ENCODE results near the gene LIMCH1. TPM values are rescaled to one million over a fixed set of nuclear protein-coding genes. Genes with fewer than 3 reads are reported as not detected.

LIMCH1 gene
- total RNA-seq, 1 donor from 2014 or later = 9.8 TPM

- peaks cover 2% of the 10 kb centered on the region for H3K27me3 Mint-ChIP-seq (ENCODE audit: insufficient read depth, low read depth)
- H3K36me3 Mint-ChIP-seq = no peaks in the 10 kb centered on the region
- no peaks in the 10 kb centered on the region for H3F3A ChIP-seq (ENCODE audit: low read depth)
- H2AFZ ChIP-seq (replicated peaks) = no peak overlapping the region
- no peak for TF ChIP-seq EZH2 (IDR thresholded peaks at IDR 0.05)
- TF ChIP-seq, protein P1, sequence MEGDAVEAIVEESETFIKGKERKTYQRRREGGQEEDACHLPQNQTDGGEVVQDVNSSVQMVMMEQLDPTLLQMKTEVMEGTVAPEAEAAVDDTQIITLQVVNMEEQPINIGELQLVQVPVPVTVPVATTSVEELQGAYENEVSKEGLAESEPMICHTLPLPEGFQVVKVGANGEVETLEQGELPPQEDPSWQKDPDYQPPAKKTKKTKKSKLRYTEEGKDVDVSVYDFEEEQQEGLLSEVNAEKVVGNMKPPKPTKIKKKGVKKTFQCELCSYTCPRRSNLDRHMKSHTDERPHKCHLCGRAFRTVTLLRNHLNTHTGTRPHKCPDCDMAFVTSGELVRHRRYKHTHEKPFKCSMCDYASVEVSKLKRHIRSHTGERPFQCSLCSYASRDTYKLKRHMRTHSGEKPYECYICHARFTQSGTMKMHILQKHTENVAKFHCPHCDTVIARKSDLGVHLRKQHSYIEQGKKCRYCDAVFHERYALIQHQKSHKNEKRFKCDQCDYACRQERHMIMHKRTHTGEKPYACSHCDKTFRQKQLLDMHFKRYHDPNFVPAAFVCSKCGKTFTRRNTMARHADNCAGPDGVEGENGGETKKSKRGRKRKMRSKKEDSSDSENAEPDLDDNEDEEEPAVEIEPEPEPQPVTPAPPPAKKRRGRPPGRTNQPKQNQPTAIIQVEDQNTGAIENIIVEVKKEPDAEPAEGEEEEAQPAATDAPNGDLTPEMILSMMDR (IDR thresholded peaks at IDR 0.05) = no peak
- no peak for TF ChIP-seq EZH2phosphoT487 (IDR thresholded peaks at IDR 0.05)
- no peaks in the 10 kb centered on the region for H3K79me2 ChIP-seq (ENCODE audit: low read depth)
- H3K9me3 ChIP-seq (ENCODE audit: low read depth) = no peaks in the 10 kb centered on the region
- H3K4me3 ChIP-seq = no peak overlapping the region
- H3K4me1 ChIP-seq = no peaks in the 10 kb centered on the region
- no peak overlapping the region for H3K27ac Mint-ChIP-seq
- no peak overlapping the region for H3K9ac ChIP-seq
- H3K27ac ChIP-seq = no peak overlapping the region
- H3K27me3 ChIP-seq = no peaks in the 10 kb centered on the region
- H3K4me1 Mint-ChIP-seq = peaks cover 14% of the 10 kb centered on the region
- DNase-seq (ENCODE audit: low spot score) = no peak
- no peaks in the 10 kb centered on the region for H3K9me3 Mint-ChIP-seq
- no peak overlapping the region for H3K4me2 ChIP-seq
- no peaks in the 10 kb centered on the region for H3K36me3 ChIP-seq
- no peaks in the 10 kb centered on the region for H4K20me1 ChIP-seq (ENCODE audit: low read depth)
- H3K4me3 Mint-ChIP-seq = no peak overlapping the region
Measured at GRCh38 chr4:41551536-41551935, 13.6 kb downstream of the LIMCH1 start.

GRCh38 chr4:41554905-41555304 is 16.9 kb downstream of the LIMCH1 start:
- peaks cover 16% of the 10 kb centered on the region for H3K4me1 Mint-ChIP-seq
- no peaks in the 10 kb centered on the region for H3K9me3 ChIP-seq (ENCODE audit: low read depth)
- TF ChIP-seq EZH2phosphoT487 (IDR thresholded peaks at IDR 0.05) = no peak
- TF ChIP-seq, protein P1 (IDR thresholded peaks at IDR 0.05) = no peak
- TF ChIP-seq EZH2 (IDR thresholded peaks at IDR 0.05) = no peak
- no peak for DNase-seq (ENCODE audit: low spot score)
- H3K27me3 ChIP-seq = no peaks in the 10 kb centered on the region
- H3K4me1 ChIP-seq = peaks cover 3% of the 10 kb centered on the region
- no peak overlapping the region for H2AFZ ChIP-seq (replicated peaks)
- H3K36me3 Mint-ChIP-seq = no peaks in the 10 kb centered on the region
- no peaks in the 10 kb centered on the region for H4K20me1 ChIP-seq (ENCODE audit: low read depth)
- H3K9ac ChIP-seq = no peak overlapping the region
- no peaks in the 10 kb centered on the region for H3F3A ChIP-seq (ENCODE audit: low read depth)
- no peaks in the 10 kb centered on the region for H3K79me2 ChIP-seq (ENCODE audit: low read depth)
- H3K27ac Mint-ChIP-seq = no peak overlapping the region
- no peaks in the 10 kb centered on the region for H3K27me3 Mint-ChIP-seq (ENCODE audit: insufficient read depth, low read depth)
- no peak overlapping the region for H3K4me3 ChIP-seq
- no peak overlapping the region for H3K4me2 ChIP-seq
- H3K9me3 Mint-ChIP-seq = no peaks in the 10 kb centered on the region
- no peak overlapping the region for H3K27ac ChIP-seq
- no peaks in the 10 kb centered on the region for H3K36me3 ChIP-seq
- no peak overlapping the region for H3K4me3 Mint-ChIP-seq

- Histone ChIP-seq H3K9ac (no peak overlapping the region), H3K27me3 (no peaks in the 10 kb centered on the region), H3K4me3 (no peak overlapping the region), H3K4me2 (no peak overlapping the region), H3K36me3 (no peaks in the 10 kb centered on the region), H2AFZ (replicated peaks) (no peak overlapping the region), H3K4me1 (peaks cover 7% of the 10 kb centered on the region), H3K9me3 (ENCODE audit: low read depth) (no peaks in the 10 kb centered on the region), H3F3A (ENCODE audit: low read depth) (no peaks in the 10 kb centered on the region), H4K20me1 (ENCODE audit: low read depth) (no peaks in the 10 kb centered on the region), H3K79me2 (ENCODE audit: low read depth) (no peaks in the 10 kb centered on the region), H3K27ac (no peak overlapping the region)
- H3K27ac Mint-ChIP-seq = no peak overlapping the region
- H3K9me3 Mint-ChIP-seq = no peaks in the 10 kb centered on the region
- H3K36me3 Mint-ChIP-seq = no peaks in the 10 kb centered on the region
- no peaks in the 10 kb centered on the region for H3K27me3 Mint-ChIP-seq (ENCODE audit: insufficient read depth, low read depth)
- TF ChIP-seq EZH2 (IDR thresholded peaks at IDR 0.05) = no peak
- DNase-seq (ENCODE audit: low spot score) = no peak
- no peak overlapping the region for H3K4me3 Mint-ChIP-seq
- peaks cover 29% of the 10 kb centered on the region for H3K4me1 Mint-ChIP-seq
Measured at GRCh38 chr4:41556526-41556925, 18.6 kb downstream of the LIMCH1 start.

- H4K20me1 ChIP-seq (ENCODE audit: low read depth) = no peaks in the 10 kb centered on the region
- H3K79me2 ChIP-seq (ENCODE audit: low read depth) = no peaks in the 10 kb centered on the region
- H2AFZ ChIP-seq (replicated peaks) = no peak overlapping the region
- H3K36me3 ChIP-seq = no peaks in the 10 kb centered on the region
- H3K4me3 ChIP-seq = no peak overlapping the region
- no peak for TF ChIP-seq EZH2phosphoT487 (IDR thresholded peaks at IDR 0.05)
- TF ChIP-seq EZH2 (IDR thresholded peaks at IDR 0.05) = no peak
- TF ChIP-seq, protein P1 (IDR thresholded peaks at IDR 0.05) = no peak
- DNase-seq (ENCODE audit: low spot score) = peak; percentile 51
- H3F3A ChIP-seq (ENCODE audit: low read depth) = no peaks in the 10 kb centered on the region
- no peak overlapping the region for H3K9ac ChIP-seq
- no peaks in the 10 kb centered on the region for H3K9me3 ChIP-seq (ENCODE audit: low read depth)
- H3K27ac ChIP-seq = no peak overlapping the region
- H3K4me1 Mint-ChIP-seq = peaks cover 24% of the 10 kb centered on the region
- H3K36me3 Mint-ChIP-seq = no peaks in the 10 kb centered on the region
- H3K27me3 ChIP-seq = no peaks in the 10 kb centered on the region
- no peak overlapping the region for H3K4me3 Mint-ChIP-seq
- no peaks in the 10 kb centered on the region for H3K27me3 Mint-ChIP-seq (ENCODE audit: insufficient read depth, low read depth)
- H3K27ac Mint-ChIP-seq = no peak overlapping the region
- no peaks in the 10 kb centered on the region for H3K9me3 Mint-ChIP-seq
- H3K4me2 ChIP-seq = peak overlapping the region; percentile 36
- peaks cover 7% of the 10 kb centered on the region for H3K4me1 ChIP-seq
Measured at GRCh38 chr4:41559940-41560516, 22.1 kb downstream of the LIMCH1 start.
